ENCODE data around the gene PLCB3. TPM values are rescaled to one million over a fixed set of nuclear protein-coding genes. Genes with fewer than 3 reads are reported as not detected.
A peak's percentile ranks its signal among the peaks of the same experiment; 100 is the strongest.

Gene PLCB3
- total and polyA plus RNA-seq, 2 of the 13 experiments (the other 11 are each of a cell fraction or from before 2014, with no cell fraction given) = 7.5 to 13.8 TPM

DNA sequence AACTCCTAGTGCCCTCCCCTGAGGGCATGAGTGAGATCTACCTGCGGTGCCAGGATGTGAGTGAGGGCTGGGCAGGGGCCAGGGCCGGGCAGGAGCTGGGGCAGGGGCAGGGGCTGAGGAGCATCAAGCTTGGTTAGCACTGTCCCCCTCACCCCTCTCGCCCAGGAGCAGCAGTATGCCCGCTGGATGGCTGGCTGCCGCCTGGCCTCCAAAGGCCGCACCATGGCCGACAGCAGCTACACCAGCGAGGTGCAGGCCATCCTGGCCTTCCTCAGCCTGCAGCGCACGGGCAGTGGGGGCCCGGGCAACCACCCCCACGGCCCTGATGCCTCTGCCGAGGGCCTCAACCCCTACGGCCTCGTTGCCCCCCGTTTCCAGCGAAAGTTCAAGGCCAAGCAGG, 31.1 kb upstream of the PLCB3 start:
- intact Hi-C loops (cut with micrococcal nuclease; ENCODE audit: unreplicated experiment) (no loop called here), in situ Hi-C loops (cut with HindIII; ENCODE audit: extremely low pct_ligation_motif_present, low pct_unique_long_range_greater_than_20kb) (no loop called here)
- no peak overlapping the region for H3K9ac ChIP-seq (ENCODE audit: insufficient read depth, low read depth, low read length)
- H3K9me3 ChIP-seq (ENCODE audit: low read length) = no peaks in the 10 kb centered on the region
- H2AFZ ChIP-seq (ENCODE audit: low read length) = no peak overlapping the region
- TF ChIP-seq AGO1 (IDR thresholded peaks at IDR 0.05; ENCODE audit: low read depth, low read length, poor library complexity, severe bottlenecking) = peak; percentile 28
- peak; percentile 59 for TF ChIP-seq AGO2 (optimal IDR thresholded peaks at IDR 0.05; ENCODE audit: low read depth, low read length)
- no peak for TF ChIP-seq ZNF296 (CRISPR knock-in tag; conservative IDR thresholded peaks at IDR 0.05)
- TF ChIP-seq, protein P1, sequence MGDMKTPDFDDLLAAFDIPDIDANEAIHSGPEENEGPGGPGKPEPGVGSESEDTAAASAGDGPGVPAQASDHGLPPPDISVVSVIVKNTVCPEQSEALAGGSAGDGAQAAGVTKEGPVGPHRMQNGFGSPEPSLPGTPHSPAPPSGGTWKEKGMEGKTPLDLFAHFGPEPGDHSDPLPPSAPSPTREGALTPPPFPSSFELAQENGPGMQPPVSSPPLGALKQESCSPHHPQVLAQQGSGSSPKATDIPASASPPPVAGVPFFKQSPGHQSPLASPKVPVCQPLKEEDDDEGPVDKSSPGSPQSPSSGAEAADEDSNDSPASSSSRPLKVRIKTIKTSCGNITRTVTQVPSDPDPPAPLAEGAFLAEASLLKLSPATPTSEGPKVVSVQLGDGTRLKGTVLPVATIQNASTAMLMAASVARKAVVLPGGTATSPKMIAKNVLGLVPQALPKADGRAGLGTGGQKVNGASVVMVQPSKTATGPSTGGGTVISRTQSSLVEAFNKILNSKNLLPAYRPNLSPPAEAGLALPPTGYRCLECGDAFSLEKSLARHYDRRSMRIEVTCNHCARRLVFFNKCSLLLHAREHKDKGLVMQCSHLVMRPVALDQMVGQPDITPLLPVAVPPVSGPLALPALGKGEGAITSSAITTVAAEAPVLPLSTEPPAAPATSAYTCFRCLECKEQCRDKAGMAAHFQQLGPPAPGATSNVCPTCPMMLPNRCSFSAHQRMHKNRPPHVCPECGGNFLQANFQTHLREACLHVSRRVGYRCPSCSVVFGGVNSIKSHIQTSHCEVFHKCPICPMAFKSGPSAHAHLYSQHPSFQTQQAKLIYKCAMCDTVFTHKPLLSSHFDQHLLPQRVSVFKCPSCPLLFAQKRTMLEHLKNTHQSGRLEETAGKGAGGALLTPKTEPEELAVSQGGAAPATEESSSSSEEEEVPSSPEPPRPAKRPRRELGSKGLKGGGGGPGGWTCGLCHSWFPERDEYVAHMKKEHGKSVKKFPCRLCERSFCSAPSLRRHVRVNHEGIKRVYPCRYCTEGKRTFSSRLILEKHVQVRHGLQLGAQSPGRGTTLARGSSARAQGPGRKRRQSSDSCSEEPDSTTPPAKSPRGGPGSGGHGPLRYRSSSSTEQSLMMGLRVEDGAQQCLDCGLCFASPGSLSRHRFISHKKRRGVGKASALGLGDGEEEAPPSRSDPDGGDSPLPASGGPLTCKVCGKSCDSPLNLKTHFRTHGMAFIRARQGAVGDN (CRISPR knock-in tag; IDR thresholded peaks at IDR 0.05) = peak; percentile 22; the same call in 1 of the 2 replicates
- peak; percentile 5; the same call in 2 of the 3 replicates for ATAC-seq
- H3K27ac ChIP-seq (ENCODE audit: extremely low read length, insufficient read depth, low read length) = no peak overlapping the region
- CTCF ChIA-PET (ENCODE audit: low intra/inter-chr PET ratio, low total read pairs) = no interaction called here
- no peaks in the 10 kb centered on the region for H3K79me2 ChIP-seq (ENCODE audit: insufficient read depth, low read length)
- no peak for FAIRE-seq
- 95% methylated on average over 2 of the region's 17 CpGs for WGBS (ENCODE audit: low lambda C conversion rate)
- H3K27me3 ChIP-seq (ENCODE audit: control insufficient read depth in 1 of 2, insufficient read depth in 2 of 2, low read length in 2 of 2) = no peaks in the 10 kb centered on the region
- DNase-seq (ENCODE audit: low spot score) = no peak
- peaks cover 0 to 3% of the 10 kb centered on the region in 2 experiments; a peak in 2 of 5 replicates for H3K36me3 ChIP-seq (replicated peaks in 1 of 2; ENCODE audit: control insufficient read depth in 1 of 2, insufficient read depth in 2 of 2, low read length in 2 of 2)
- no peaks in the 10 kb centered on the region for H4K20me1 ChIP-seq (ENCODE audit: insufficient read depth, low read length)
- no peak overlapping the region for H3K4me3 ChIP-seq (replicated peaks in 1 of 3; ENCODE audit: insufficient read depth in 1 of 3, low read depth in 2 of 3, low read length in 3 of 3)
- peaks cover 37% of the 10 kb centered on the region for H3K4me1 ChIP-seq (ENCODE audit: insufficient read depth, low read length)
- no TSS peak for BruUV-seq (replicated peaks)
- POLR2A ChIA-PET = no interaction called here
- H3K4me2 ChIP-seq (ENCODE audit: low read depth, low read length) = no peak overlapping the region
